ENCODE data around the gene FGR.

Gene FGR

DNA sequence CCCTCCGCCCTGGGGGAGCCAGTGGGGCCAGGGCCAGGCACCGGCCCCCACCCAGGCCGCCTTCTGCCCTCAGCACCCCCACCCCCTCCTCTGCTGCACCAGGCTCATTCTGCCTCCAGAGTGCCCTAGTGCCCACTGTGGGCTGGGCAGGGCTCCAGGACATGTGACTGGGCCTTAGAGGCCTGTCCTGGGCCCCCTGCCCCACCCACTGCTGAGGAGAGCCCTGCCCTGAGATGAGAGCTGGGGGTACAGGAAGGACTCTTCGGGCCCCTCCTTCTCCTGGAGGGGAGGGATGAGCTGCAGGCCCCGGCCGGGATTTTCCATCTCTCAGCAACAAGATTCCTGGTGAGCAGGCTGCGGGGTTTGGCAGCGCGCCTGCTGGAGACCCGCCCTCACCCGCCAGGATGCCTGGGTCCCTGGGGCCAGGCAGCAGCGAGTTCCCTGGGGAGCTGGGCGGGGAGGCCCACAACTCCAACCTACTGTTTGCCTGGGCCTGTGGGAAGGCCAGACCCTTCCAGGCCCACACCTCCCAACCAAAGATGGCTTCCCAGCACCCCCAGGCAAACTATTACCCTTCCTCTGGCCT is 45.1 kb downstream of the FGR start:
- H3K27me3 ChIP-seq (ENCODE audit: control insufficient read depth, low read length): no peaks in the 10 kb centered on the region
- H3K36me3 ChIP-seq (ENCODE audit: control insufficient read depth, low read length): no peaks in the 10 kb centered on the region
- H3K9me2 ChIP-seq (replicated peaks; ENCODE audit: control insufficient read depth, low read length): no peaks in the 10 kb centered on the region
- H3K4me1 ChIP-seq (ENCODE audit: control insufficient read depth, low read length): no peaks in the 10 kb centered on the region
- H3K9me3 ChIP-seq (ENCODE audit: control insufficient read depth, insufficient read depth, low read length): no peaks in the 10 kb centered on the region
- TF ChIP-seq EZH2phosphoT487 (IDR thresholded peaks at IDR 0.05; ENCODE audit: borderline replicate concordance, low read length): no peak
- TF ChIP-seq, protein P1, sequence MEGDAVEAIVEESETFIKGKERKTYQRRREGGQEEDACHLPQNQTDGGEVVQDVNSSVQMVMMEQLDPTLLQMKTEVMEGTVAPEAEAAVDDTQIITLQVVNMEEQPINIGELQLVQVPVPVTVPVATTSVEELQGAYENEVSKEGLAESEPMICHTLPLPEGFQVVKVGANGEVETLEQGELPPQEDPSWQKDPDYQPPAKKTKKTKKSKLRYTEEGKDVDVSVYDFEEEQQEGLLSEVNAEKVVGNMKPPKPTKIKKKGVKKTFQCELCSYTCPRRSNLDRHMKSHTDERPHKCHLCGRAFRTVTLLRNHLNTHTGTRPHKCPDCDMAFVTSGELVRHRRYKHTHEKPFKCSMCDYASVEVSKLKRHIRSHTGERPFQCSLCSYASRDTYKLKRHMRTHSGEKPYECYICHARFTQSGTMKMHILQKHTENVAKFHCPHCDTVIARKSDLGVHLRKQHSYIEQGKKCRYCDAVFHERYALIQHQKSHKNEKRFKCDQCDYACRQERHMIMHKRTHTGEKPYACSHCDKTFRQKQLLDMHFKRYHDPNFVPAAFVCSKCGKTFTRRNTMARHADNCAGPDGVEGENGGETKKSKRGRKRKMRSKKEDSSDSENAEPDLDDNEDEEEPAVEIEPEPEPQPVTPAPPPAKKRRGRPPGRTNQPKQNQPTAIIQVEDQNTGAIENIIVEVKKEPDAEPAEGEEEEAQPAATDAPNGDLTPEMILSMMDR (IDR thresholded peaks at IDR 0.05; ENCODE audit: low read depth, low read length, poor library complexity, severe bottlenecking): no peak
- no peaks in the 10 kb centered on the region for H4K20me1 ChIP-seq (ENCODE audit: control insufficient read depth, insufficient read depth, low read depth, low read length)
- H3K27ac ChIP-seq (ENCODE audit: low read depth, low read length): no peak overlapping the region
- no peaks in the 10 kb centered on the region for H3F3A ChIP-seq (ENCODE audit: control insufficient read depth, insufficient read depth)
- H3K79me2 ChIP-seq (ENCODE audit: control insufficient read depth, low read length): no peaks in the 10 kb centered on the region
- no peak overlapping the region for H3K4me3 ChIP-seq (ENCODE audit: low read length)
- H3K4me2 ChIP-seq (ENCODE audit: low read length): no peak overlapping the region

DNA sequence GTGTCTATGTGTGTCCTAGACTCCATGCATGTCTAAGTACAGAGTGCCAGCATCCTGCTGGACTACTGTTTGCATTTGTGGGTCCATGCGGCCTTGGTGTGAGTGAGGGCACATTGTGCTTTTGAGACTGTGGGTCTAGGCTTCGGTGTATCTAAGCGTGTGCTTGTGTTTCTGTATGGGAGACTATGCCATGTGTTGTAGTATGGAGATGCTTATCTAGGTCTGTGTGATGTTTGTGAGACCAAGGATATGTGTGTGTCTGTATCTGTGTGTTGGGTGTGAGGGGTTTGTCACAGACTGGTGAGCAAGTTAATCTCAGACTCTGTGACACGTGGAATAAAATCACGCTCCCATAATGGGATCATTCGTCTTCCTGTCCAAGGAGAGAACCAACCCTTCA is 45.5 kb downstream of the FGR start:
- Histone ChIP-seq H3F3A (ENCODE audit: control insufficient read depth, insufficient read depth) (no peaks in the 10 kb centered on the region), H3K36me3 (ENCODE audit: control insufficient read depth, low read length) (no peaks in the 10 kb centered on the region), H3K4me2 (ENCODE audit: low read length) (no peak overlapping the region), H3K9me3 (ENCODE audit: control insufficient read depth, insufficient read depth, low read length) (no peaks in the 10 kb centered on the region), H3K27ac (ENCODE audit: low read depth, low read length) (no peak overlapping the region), H4K20me1 (ENCODE audit: control insufficient read depth, insufficient read depth, low read depth, low read length) (no peaks in the 10 kb centered on the region), H3K27me3 (ENCODE audit: control insufficient read depth, low read length) (no peaks in the 10 kb centered on the region), H3K4me1 (ENCODE audit: control insufficient read depth, low read length) (no peaks in the 10 kb centered on the region), H3K79me2 (ENCODE audit: control insufficient read depth, low read length) (no peaks in the 10 kb centered on the region), H3K4me3 (ENCODE audit: low read length) (no peak overlapping the region), H3K9me2 (replicated peaks; ENCODE audit: control insufficient read depth, low read length) (no peaks in the 10 kb centered on the region)
- TF ChIP-seq, protein P1 (IDR thresholded peaks at IDR 0.05; ENCODE audit: low read depth, low read length, poor library complexity, severe bottlenecking): no peak
- TF ChIP-seq EZH2phosphoT487 (IDR thresholded peaks at IDR 0.05; ENCODE audit: borderline replicate concordance, low read length): no peak

DNA sequence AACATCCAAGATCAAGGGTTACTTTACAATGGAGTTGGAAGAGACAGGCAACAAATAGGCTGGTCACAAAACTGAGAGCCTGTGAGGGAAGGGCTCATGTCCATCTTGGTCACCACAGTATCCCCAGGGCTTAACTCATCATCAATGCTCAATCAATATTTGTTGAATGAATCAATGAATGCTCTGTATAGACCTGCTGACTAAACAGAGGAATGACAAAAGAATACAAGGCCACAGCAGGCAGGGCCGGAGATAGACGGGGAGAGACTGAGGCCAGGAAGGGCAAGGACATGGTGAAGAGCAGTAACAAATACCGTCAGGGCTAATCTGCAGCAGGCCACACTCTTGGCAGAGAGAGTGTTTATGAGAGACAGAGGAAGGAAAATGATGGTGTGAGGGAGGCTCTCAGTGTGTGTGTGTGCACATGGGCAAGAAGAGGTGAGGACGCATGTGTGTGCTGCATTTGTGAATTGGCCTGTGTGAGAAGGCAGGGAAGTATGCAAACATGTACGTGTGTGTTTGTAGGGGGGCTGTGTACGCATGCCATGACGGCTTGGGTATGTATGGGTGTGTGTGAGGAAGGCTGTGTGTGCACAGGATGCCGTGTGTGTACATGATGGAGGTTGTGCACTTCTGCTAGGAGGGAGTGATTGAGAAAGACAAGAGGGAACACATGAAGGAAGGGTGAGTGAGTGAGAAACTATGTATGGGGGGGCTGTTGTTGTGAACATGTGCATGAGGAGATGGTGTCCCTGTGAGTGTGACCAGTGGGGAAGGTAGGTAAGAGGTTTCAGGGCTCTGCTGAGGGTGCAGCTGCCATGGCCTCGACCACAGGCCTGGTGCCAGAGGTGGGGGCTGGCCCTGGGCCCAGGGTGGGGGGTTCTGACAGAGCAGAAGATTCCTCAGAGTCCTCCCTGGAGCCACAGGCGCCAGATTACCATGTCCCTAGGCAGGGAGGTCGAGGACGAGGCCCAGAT is 46.4 kb downstream of the FGR start:
- Histone ChIP-seq H3K9me2 (replicated peaks; ENCODE audit: control insufficient read depth, low read length) (no peaks in the 10 kb centered on the region), H3K4me3 (ENCODE audit: low read length) (no peak overlapping the region), H3K27ac (ENCODE audit: low read depth, low read length) (no peak overlapping the region), H3K79me2 (ENCODE audit: control insufficient read depth, low read length) (no peaks in the 10 kb centered on the region), H3K4me1 (ENCODE audit: control insufficient read depth, low read length) (no peaks in the 10 kb centered on the region), H3K4me2 (ENCODE audit: low read length) (no peak overlapping the region), H3F3A (ENCODE audit: control insufficient read depth, insufficient read depth) (no peaks in the 10 kb centered on the region), H3K27me3 (ENCODE audit: control insufficient read depth, low read length) (no peaks in the 10 kb centered on the region), H3K9me3 (ENCODE audit: control insufficient read depth, insufficient read depth, low read length) (no peaks in the 10 kb centered on the region), H3K36me3 (ENCODE audit: control insufficient read depth, low read length) (no peaks in the 10 kb centered on the region), H4K20me1 (ENCODE audit: control insufficient read depth, insufficient read depth, low read depth, low read length) (no peaks in the 10 kb centered on the region)
- TF ChIP-seq, protein P1 (IDR thresholded peaks at IDR 0.05; ENCODE audit: low read depth, low read length, poor library complexity, severe bottlenecking): no peak
- TF ChIP-seq EZH2phosphoT487 (IDR thresholded peaks at IDR 0.05; ENCODE audit: borderline replicate concordance, low read length): no peak

All from DOHH2 (cell line).